GM23248 (cell line): ENCODE measurements around the gene ACP1. TPM values are rescaled to one million over a fixed set of nuclear protein-coding genes. Genes with fewer than 3 reads are reported as not detected.

ENCODE experiments used
- DNase-seq: peaks from one replicate; pipeline ENCODE4 v3.0.0-alpha.2; 2015
- H2AFZ ChIP-seq: fragments of 200-600 bp; sonication (generic); 2 replicates; pipeline ENCODE4 v1.6.1; 2016; ENCODE audit warnings: antibody characterized with exemption
- H3F3A ChIP-seq: fragments of 200-600 bp; sonication (generic); 2 replicates; pipeline ENCODE4 v1.6.1; 2016; ENCODE audit warnings: mild to moderate bottlenecking, antibody characterized with exemption, mixed run types; ENCODE audit not compliant: insufficient read depth
- H3K27ac ChIP-seq: fragments of 200-600 bp; sonication (generic); 2 replicates; pipeline ENCODE4 v1.5.1; 2016; ENCODE audit warnings: mild to moderate bottlenecking
- H3K27me3 ChIP-seq: fragments of 200-600 bp; sonication (generic); replicated peaks from 2 replicates; pipeline ENCODE4 v1.6.1; 2016; ENCODE audit warnings: mild to moderate bottlenecking; ENCODE audit not compliant: insufficient read depth
- H3K36me3 ChIP-seq: fragments of 200-600 bp; sonication (generic); 2 replicates; pipeline ENCODE4 v1.6.1; 2016; ENCODE audit warnings: low read depth, mild to moderate bottlenecking
- H3K4me1 ChIP-seq: fragments of 200-600 bp; sonication (generic); 2 replicates; pipeline ENCODE4 v1.6.1; 2016; ENCODE audit warnings: mild to moderate bottlenecking; ENCODE audit not compliant: insufficient read depth
- H3K4me2 ChIP-seq: fragments of 200-600 bp; sonication (generic); one replicate; pipeline ENCODE4 v1.6.1; 2016; ENCODE audit warnings: mild to moderate bottlenecking; ENCODE audit not compliant: unreplicated experiment
- H3K4me3 ChIP-seq: fragments of 200-600 bp; sonication (generic); 2 replicates; pipeline ENCODE4 v1.5.1; 2016; ENCODE audit warnings: mild to moderate bottlenecking
- H3K79me2 ChIP-seq: fragments of 200-600 bp; sonication (generic); 2 replicates; pipeline ENCODE4 v1.6.1; 2016; ENCODE audit warnings: mild to moderate bottlenecking; ENCODE audit not compliant: insufficient read depth
- H3K9ac ChIP-seq: fragments of 200-600 bp; sonication (generic); 2 replicates; pipeline ENCODE4 v1.6.1; 2016; ENCODE audit warnings: mild to moderate bottlenecking
- H3K9me2 ChIP-seq: fragments of 200-600 bp; sonication (generic); 2 replicates; pipeline ENCODE4 v1.6.1; 2016; ENCODE audit warnings: mixed run types, mild to moderate bottlenecking, moderate library complexity; ENCODE audit not compliant: insufficient read depth
- H3K9me3 ChIP-seq: fragments of 200-600 bp; sonication (generic); one replicate; pipeline ENCODE4 v1.6.1; 2017; ENCODE audit warnings: low read depth
- H4K20me1 ChIP-seq: fragments of 200-600 bp; sonication (generic); 2 replicates; pipeline ENCODE4 v1.6.0; 2016; ENCODE audit not compliant: insufficient read depth
- EZH2 ChIP-seq: fragments of 200-600 bp; sonication (generic); IDR thresholded peaks from 2 replicates; pipeline ENCODE4 v1.6.1; 2018; ENCODE audit warnings: antibody characterized with exemption, mild to moderate bottlenecking; ENCODE audit not compliant: insufficient read depth, poor library complexity, severe bottlenecking
- EZH2phosphoT487 ChIP-seq: fragments of 200-600 bp; sonication (generic); IDR thresholded peaks from 2 replicates; pipeline ENCODE4 v1.6.1; 2018; ENCODE audit warnings: antibody characterized with exemption, moderate library complexity, mild to moderate bottlenecking, low read depth; ENCODE audit not compliant: insufficient read depth
- WGBS, 2 experiments: methylation state at CpG; one replicate each; pipeline ENCODE4 v1.1.6; 2015 to 2017; ENCODE audit warnings: low lambda C conversion rate in 2 of 2, low coverage in 1 of 2; ENCODE audit errors: missing lambda C conversion rate in 2 of 2; 5-methylcytosine and 5-hydroxymethylcytosine counted together
- in situ Hi-C: fragments of 300-500 bp; cut with MboI; formaldehyde crosslinking; loops from 2 replicates; pipeline ENCODE4 v1.15.0; 2020
- polyA plus RNA-seq: library from polyadenylated mRNA; unstranded; fragments of >200 nt; fragmentation: Nextera tagmentation; extraction: Ambion mirVana; gene quantifications from 2 replicates; pipeline ENCODE4 v1.2.1, GENCODE V29; 2016
- total RNA-seq: library from RNA; depleted of rRNA; stranded (reverse); fragments of >200 nt; shearing (Covaris generic); gene quantifications from 2 replicates; pipeline ENCODE4 v1.2.3, GENCODE V29; 2014

The ACP1 gene
- total and polyA plus RNA-seq, 2 experiments from 2014 or later = 116 to 156 TPM

GRCh38 chr2:252001-252602, 12.6 kb upstream of the ACP1 start:
- no peak for DNase-seq
- H3F3A ChIP-seq = peaks cover 4% of the 10 kb centered on the region; the same call in 1 of the 2 replicates
- H3K27me3 ChIP-seq = no peaks in the 10 kb centered on the region
- no peaks in the 10 kb centered on the region for H3K9me2 ChIP-seq
- no peak overlapping the region for H3K4me2 ChIP-seq
- H2AFZ ChIP-seq = no peak overlapping the region
- 0 out of 2 replicates have a peak, but pooled peaks cover under 1% of the 10 kb centered on the region for H3K4me1 ChIP-seq
- WGBS, 2 experiments = 78 to 82% methylated on average over 6 of the region's 6 CpGs
- TF ChIP-seq EZH2phosphoT487 = no peak
- TF ChIP-seq EZH2 = no peak
- H3K36me3 ChIP-seq = peaks cover 15% of the 10 kb centered on the region
- no peak overlapping the region for H3K4me3 ChIP-seq
- no peak overlapping the region for H3K27ac ChIP-seq
- no peaks in the 10 kb centered on the region for H3K9me3 ChIP-seq
- in situ Hi-C loops = no loop called here
- H4K20me1 ChIP-seq = no peaks in the 10 kb centered on the region
- H3K9ac ChIP-seq = no peak overlapping the region
- H3K79me2 ChIP-seq = no peaks in the 10 kb centered on the region

- no peaks in the 10 kb centered on the region for H3K4me1 ChIP-seq
- H3K4me2 ChIP-seq = no peak overlapping the region
- H2AFZ ChIP-seq = no peak overlapping the region
- in situ Hi-C loops = no loop called here
- peaks cover 15% of the 10 kb centered on the region for H3K36me3 ChIP-seq
- no peaks in the 10 kb centered on the region for H3F3A ChIP-seq
- H3K9me3 ChIP-seq = no peaks in the 10 kb centered on the region
- WGBS, 2 experiments = 75 to 76% methylated on average over 8 of the region's 8 CpGs
- H3K9me2 ChIP-seq = no peaks in the 10 kb centered on the region
- no peaks in the 10 kb centered on the region for H3K79me2 ChIP-seq
- H3K4me3 ChIP-seq = no peak overlapping the region
- no peaks in the 10 kb centered on the region for H4K20me1 ChIP-seq
- TF ChIP-seq EZH2phosphoT487 = no peak
- no peak for TF ChIP-seq EZH2
- no peak for DNase-seq
- H3K27ac ChIP-seq = no peak overlapping the region
- no peaks in the 10 kb centered on the region for H3K27me3 ChIP-seq
- no peak overlapping the region for H3K9ac ChIP-seq
These were observed 11.5 kb upstream of the ACP1 start for GRCh38 chr2:253202-253638.

GRCh38 chr2:254241-254640, 10.5 kb upstream of the ACP1 start:
- Histone ChIP-seq H3K9ac (no peak overlapping the region), H3K27ac (no peak overlapping the region), H3K36me3 (peaks cover 16% of the 10 kb centered on the region; the same call in 1 of the 2 replicates), H4K20me1 (no peaks in the 10 kb centered on the region), H3K4me1 (no peaks in the 10 kb centered on the region), H3K27me3 (no peaks in the 10 kb centered on the region), H3K9me3 (no peaks in the 10 kb centered on the region), H3K4me2 (no peak overlapping the region), H3K4me3 (no peak overlapping the region), H2AFZ (no peak overlapping the region), H3K9me2 (no peaks in the 10 kb centered on the region), H3F3A (no peaks in the 10 kb centered on the region), H3K79me2 (no peaks in the 10 kb centered on the region)
- TF ChIP-seq EZH2phosphoT487 (no peak), EZH2 (no peak)
- 79 to 82% methylated on average over 7 of the region's 7 CpGs for WGBS, 2 experiments
- no peak for DNase-seq
- in situ Hi-C loops = no loop called here

GRCh38 chr2:255195-255594, 9.6 kb upstream of the ACP1 start:
- no peak for TF ChIP-seq EZH2phosphoT487
- TF ChIP-seq EZH2 = no peak
- no peaks in the 10 kb centered on the region for H3K27me3 ChIP-seq
- H3K4me2 ChIP-seq = no peak overlapping the region
- H3K79me2 ChIP-seq = 0 out of 2 replicates have a peak, but pooled peaks cover 4% of the 10 kb centered on the region
- no peak for DNase-seq
- H3F3A ChIP-seq = no peaks in the 10 kb centered on the region
- H3K27ac ChIP-seq = no peak overlapping the region
- no peak overlapping the region for H2AFZ ChIP-seq
- H3K9ac ChIP-seq = no peak overlapping the region
- no peak overlapping the region for H3K4me3 ChIP-seq
- peaks cover 16% of the 10 kb centered on the region; the same call in 1 of the 2 replicates for H3K36me3 ChIP-seq
- H3K4me1 ChIP-seq = no peaks in the 10 kb centered on the region
- H4K20me1 ChIP-seq = no peaks in the 10 kb centered on the region
- H3K9me3 ChIP-seq = no peaks in the 10 kb centered on the region
- in situ Hi-C loops = no loop called here
- 85 to 100% methylated on average over 2 of the region's 2 CpGs for WGBS, 2 experiments
- H3K9me2 ChIP-seq = no peaks in the 10 kb centered on the region

- TF ChIP-seq EZH2phosphoT487 (no peak), EZH2 (no peak)
- peaks cover 13% of the 10 kb centered on the region; the same call in 1 of the 2 replicates for H3K36me3 ChIP-seq
- H3K27ac ChIP-seq = no peak overlapping the region
- no peak overlapping the region for H3K4me3 ChIP-seq
- H3K9me2 ChIP-seq = no peaks in the 10 kb centered on the region
- H3K4me2 ChIP-seq = no peak overlapping the region
- H3K9ac ChIP-seq = no peak overlapping the region
- H3F3A ChIP-seq = no peaks in the 10 kb centered on the region
- no peaks in the 10 kb centered on the region for H3K4me1 ChIP-seq
- no peaks in the 10 kb centered on the region for H4K20me1 ChIP-seq
- in situ Hi-C loops = no loop called here
- whole genome bisulfite sequencing, 2 experiments = 61 to 70% methylated on average over 3 of the region's 3 CpGs
- 0 out of 2 replicates have a peak, but pooled peaks cover 4% of the 10 kb centered on the region for H3K79me2 ChIP-seq
- H3K27me3 ChIP-seq = no peaks in the 10 kb centered on the region
- H3K9me3 ChIP-seq = no peaks in the 10 kb centered on the region
- no peak for DNase-seq
- H2AFZ ChIP-seq = no peak overlapping the region
These were observed 8.7 kb upstream of the ACP1 start for GRCh38 chr2:256094-256493.
